Ovary (tissue), 3 donors: ENCODE data around the gene SYT6.

ENCODE experiments used
- EP300 ChIP-seq: sonication (generic); formaldehyde crosslinking; IDR thresholded peaks from one replicate; pipeline ENCODE4 v1.6.1; 2017; ENCODE audit warnings: antibody characterized with exemption
- POLR2A ChIP-seq: fragments of 450-650 bp; IDR thresholded peaks from one replicate; pipeline ENCODE4 v1.6.1; 2017; ENCODE audit warnings: antibody characterized with exemption, mild to moderate bottlenecking, moderate library complexity
- TF ChIP-seq, protein P1 (sequence below), 3 donors: fragments of 450-650 bp in 2 of 3; fragments of 200-600 bp in 1 of 3; IDR thresholded peaks; one replicate each; pipeline versions ENCODE4 v1.5.1 to v1.8.0; 2016 to 2022; ENCODE audit warnings: antibody characterized with exemption in 3 of 3, mild to moderate bottlenecking in 1 of 3
- donor health status: DM: no; HTN: no; CAD: no.

DNA sequence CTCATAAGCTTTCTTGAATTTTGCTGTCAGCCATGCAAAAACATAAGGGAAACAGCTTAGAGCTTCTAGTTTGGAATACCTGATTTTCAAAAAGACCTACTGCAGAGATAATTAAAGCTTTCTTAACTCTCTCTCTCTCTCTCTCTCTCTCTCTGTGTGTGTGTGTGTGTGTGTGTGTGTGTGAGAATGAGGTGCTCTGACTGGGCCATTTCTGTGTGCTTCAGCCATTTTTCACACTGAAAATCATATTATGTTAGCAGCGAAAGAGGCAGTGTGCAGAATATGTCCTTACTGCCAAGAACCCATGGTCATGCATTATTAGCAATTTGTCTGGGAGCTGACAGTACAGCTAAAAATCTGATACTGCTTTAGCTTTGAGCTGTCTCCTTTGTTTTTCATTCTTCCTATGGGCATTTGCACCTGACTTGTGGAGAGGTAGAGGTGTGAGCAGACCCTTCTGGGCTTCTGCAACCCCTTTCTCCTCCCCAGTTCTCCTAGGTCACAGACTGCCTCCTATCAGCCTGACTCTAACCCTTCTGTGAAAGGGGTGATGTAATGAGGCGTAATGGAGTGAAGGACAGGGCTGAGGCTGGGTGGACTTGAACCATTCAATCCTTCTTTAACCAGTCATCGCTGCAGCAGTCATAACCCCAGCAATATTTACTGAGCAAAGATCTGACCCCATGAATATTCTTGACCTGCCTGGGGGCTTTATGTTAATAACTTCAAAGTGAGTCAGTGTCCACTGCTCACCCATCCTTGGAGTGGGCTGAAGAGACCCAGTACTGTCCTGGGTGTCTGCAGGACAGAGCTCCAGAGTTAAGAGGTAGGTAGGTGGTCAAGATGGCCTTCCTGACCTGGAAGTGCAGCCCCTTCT lies 61.2 kb downstream of the SYT6 start:
- TF ChIP-seq, protein P1, sequence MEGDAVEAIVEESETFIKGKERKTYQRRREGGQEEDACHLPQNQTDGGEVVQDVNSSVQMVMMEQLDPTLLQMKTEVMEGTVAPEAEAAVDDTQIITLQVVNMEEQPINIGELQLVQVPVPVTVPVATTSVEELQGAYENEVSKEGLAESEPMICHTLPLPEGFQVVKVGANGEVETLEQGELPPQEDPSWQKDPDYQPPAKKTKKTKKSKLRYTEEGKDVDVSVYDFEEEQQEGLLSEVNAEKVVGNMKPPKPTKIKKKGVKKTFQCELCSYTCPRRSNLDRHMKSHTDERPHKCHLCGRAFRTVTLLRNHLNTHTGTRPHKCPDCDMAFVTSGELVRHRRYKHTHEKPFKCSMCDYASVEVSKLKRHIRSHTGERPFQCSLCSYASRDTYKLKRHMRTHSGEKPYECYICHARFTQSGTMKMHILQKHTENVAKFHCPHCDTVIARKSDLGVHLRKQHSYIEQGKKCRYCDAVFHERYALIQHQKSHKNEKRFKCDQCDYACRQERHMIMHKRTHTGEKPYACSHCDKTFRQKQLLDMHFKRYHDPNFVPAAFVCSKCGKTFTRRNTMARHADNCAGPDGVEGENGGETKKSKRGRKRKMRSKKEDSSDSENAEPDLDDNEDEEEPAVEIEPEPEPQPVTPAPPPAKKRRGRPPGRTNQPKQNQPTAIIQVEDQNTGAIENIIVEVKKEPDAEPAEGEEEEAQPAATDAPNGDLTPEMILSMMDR (IDR thresholded peaks at IDR 0.05): no peak
- no peak for TF ChIP-seq POLR2A
- no peak for TF ChIP-seq EP300
